HepG2 (cell line): Measurements from ENCODE around the gene C14orf180. TPM values are rescaled to one million over a fixed set of nuclear protein-coding genes. Genes with fewer than 3 reads are reported as not detected.

Experiments
- ATAC-seq: fragments of 200-7000 bp; cut with Tn5 transposase; 3 replicates; pipeline ENCODE4 v1.9.1; 2020; ENCODE audit warnings: mild to moderate bottlenecking, moderate library complexity
- BruUV-seq: library from RNA; stranded (reverse); fragments of 400-500 nt; replicated peaks from 2 replicates; lab custom pipeline; 2021; lab: Mats Ljungman, UMichigan
- CTCF ChIA-PET: fragments of 300-600 bp; formaldehyde crosslinking; extraction: SDS; loops from one replicate; lab custom pipeline; 2021; ENCODE audit warnings: low total read pairs, inconsistent platforms, low intra/inter-chr PET ratio; lab: Yijun Ruan, JAX
- POLR2A ChIA-PET: fragments of 350-600 bp; sonication (Branson Sonifier 250); formaldehyde crosslinking; loops from one replicate; lab custom pipeline; 2020; ENCODE audit warnings: antibody characterized with exemption, inconsistent platforms; lab: Yijun Ruan, JAX
- DNase-seq: peaks from one replicate; pipeline ENCODE4 v3.0.0-alpha.2; 2015; ENCODE audit warnings: low spot score
- FAIRE-seq: peaks from 3 replicates; lab custom pipeline; 2011; peaks lifted over from hg19 to GRCh38; lab: Jason Lieb, UNC
- H2AFZ ChIP-seq: one replicate; pipeline ENCODE4 v1.6.1; 2011; ENCODE audit warnings: low read length, inconsistent platforms
- H3K27ac ChIP-seq: fragments of 300-600 bp; 3 replicates; pipeline ENCODE4 v1.8.0; 2011; ENCODE audit warnings: mixed run types, mild to moderate bottlenecking, mixed read lengths, low read length, inconsistent platforms; ENCODE audit not compliant: insufficient read depth; ENCODE audit errors: extremely low read length
- H3K27me3 ChIP-seq, 2 experiments: fragments of 200-600 bp in 1 of 2; 2 replicates in 1 of 2; 3 replicates in 1 of 2; pipeline versions ENCODE4 v1.6.0 to v1.8.0; 2011; ENCODE audit warnings: low read length in 2 of 2, mild to moderate bottlenecking in 2 of 2, moderate library complexity in 2 of 2, inconsistent platforms in 1 of 2; ENCODE audit not compliant: insufficient read depth in 2 of 2, control insufficient read depth in 1 of 2
- H3K36me3 ChIP-seq, 2 experiments: fragments of 200-600 bp in 1 of 2; replicated peaks in 1 of 2; 2 replicates in 1 of 2; 3 replicates in 1 of 2; pipeline versions ENCODE4 v1.5.1 to v1.8.0; 2011; ENCODE audit warnings: low read length in 2 of 2, inconsistent platforms in 1 of 2; ENCODE audit not compliant: insufficient read depth in 2 of 2, control insufficient read depth in 1 of 2
- H3K4me1 ChIP-seq: 2 replicates; pipeline ENCODE4 v1.5.1; 2012; ENCODE audit warnings: low read length, inconsistent platforms; ENCODE audit not compliant: insufficient read depth
- H3K4me2 ChIP-seq: 2 replicates; pipeline ENCODE4 v1.6.0; 2011; ENCODE audit warnings: low read depth, low read length, inconsistent platforms
- H3K4me3 ChIP-seq, 3 experiments: fragments of 200-600 bp in 1 of 3; sonication (generic), shearing (Covaris generic) in 1 of 3; replicated peaks in 1 of 3; 2 replicates each; pipeline ENCODE4 v1.5.1; 2011 to 2016; ENCODE audit warnings: low read length in 3 of 3, inconsistent platforms in 2 of 3, low read depth in 2 of 3, mild to moderate bottlenecking in 2 of 3, control low read depth in 1 of 3, mixed read lengths in 1 of 3; ENCODE audit not compliant: insufficient read depth in 1 of 3
- H3K79me2 ChIP-seq: one replicate; pipeline ENCODE4 v1.6.1; 2011; ENCODE audit warnings: low read length, inconsistent platforms; ENCODE audit not compliant: insufficient read depth
- H3K9ac ChIP-seq: 2 replicates; pipeline ENCODE4 v1.6.0; 2011; ENCODE audit warnings: mild to moderate bottlenecking, low read depth, low read length, inconsistent platforms; ENCODE audit not compliant: insufficient read depth
- H3K9me3 ChIP-seq: 2 replicates; pipeline ENCODE4 v1.5.1; 2012; ENCODE audit warnings: mild to moderate bottlenecking, low read length
- H4K20me1 ChIP-seq: 2 replicates; pipeline ENCODE4 v1.6.0; 2011; ENCODE audit warnings: inconsistent platforms, mild to moderate bottlenecking, low read length, moderate library complexity; ENCODE audit not compliant: insufficient read depth
- FOXA3 ChIP-seq: IDR thresholded peaks from 2 replicates; pipeline ENCODE4 v1.6.1; 2016; ENCODE audit warnings: missing genetic modification reagents, missing compliant biosample characterization
- KMT2A ChIP-seq: sonication (generic); formaldehyde crosslinking; IDR thresholded peaks from 2 replicates; pipeline ENCODE4 v1.4.0; 2020; ENCODE audit warnings: missing genetic modification reagents
- NFAT5 ChIP-seq: sonication (generic); formaldehyde crosslinking; IDR thresholded peaks from 2 replicates; pipeline ENCODE4 v1.4.0; 2020; ENCODE audit warnings: missing genetic modification reagents
- ZNF333 ChIP-seq: sonication (generic); formaldehyde crosslinking; IDR thresholded peaks from 2 replicates; pipeline ENCODE4 v1.4.0; 2020; ENCODE audit warnings: mild to moderate bottlenecking, missing genetic modification reagents, borderline replicate concordance
- WGBS: methylation state at CpG from one replicate; pipeline ENCODE4 v1.1.6; 2017; ENCODE audit warnings: low lambda C conversion rate; 5-methylcytosine and 5-hydroxymethylcytosine counted together
- in situ Hi-C: cut with HindIII; loops from 2 replicates; pipeline ENCODE4 v1.10.0; 2017; ENCODE audit warnings: low pct_unique_long_range_greater_than_20kb; ENCODE audit not compliant: extremely low pct_ligation_motif_present
- intact Hi-C: fragments of 100-400 bp; cut with micrococcal nuclease; formaldehyde crosslinking; loops from one replicate; pipeline ENCODE4 v1.10.0; 2022; ENCODE audit not compliant: unreplicated experiment
- polyA plus RNA-seq, 8 experiments: library from polyadenylated mRNA; depleted of rRNA in 3 of 8; stranded (reverse) in 7 of 8; unstranded in 1 of 8; fragments of >200 nt; fragmentation: Illumina TruSeq in 4 of 8; extraction: Trizol in 4 of 8; gene quantifications; 2 replicates each; pipeline versions ENCODE4 v1.2.1 to v1.2.3, GENCODE V29; 2011 to 2016; ENCODE audit warnings: low read depth in 4 of 8, missing spikeins in 1 of 8, mixed read lengths in 1 of 8; ENCODE audit not compliant: insufficient read depth in 1 of 8
- total RNA-seq, 5 experiments: library from RNA; depleted of rRNA; stranded (reverse); fragments of >200 nt; fragmentation: Illumina TruSeq; extraction: Trizol; gene quantifications; 2 replicates each; pipeline ENCODE4 v1.2.3, GENCODE V29; 2016; ENCODE audit warnings: low read depth in 1 of 5
- TF ChIP-seq, protein P1 (sequence below): sonication (generic); formaldehyde crosslinking; IDR thresholded peaks from 2 replicates; pipeline ENCODE4 v1.9.0; 2021; ENCODE audit warnings: mild to moderate bottlenecking, missing genetic modification reagents
- TF ChIP-seq, protein P2 (sequence below): IDR thresholded peaks from 2 replicates; pipeline ENCODE4 v1.6.1; 2016; ENCODE audit warnings: missing compliant biosample characterization, missing genetic modification reagents, borderline replicate concordance
- TF ChIP-seq, protein P3 (sequence below): sonication (generic); formaldehyde crosslinking; IDR thresholded peaks from 2 replicates; pipeline ENCODE4 v1.8.0; 2022; ENCODE audit warnings: mild to moderate bottlenecking, missing genetic modification reagents

The C14orf180 gene
- total and polyA plus RNA-seq, 2 of the 13 experiments (the other 11 are each of a cell fraction or from before 2014, with no cell fraction given) = not detected

DNA sequence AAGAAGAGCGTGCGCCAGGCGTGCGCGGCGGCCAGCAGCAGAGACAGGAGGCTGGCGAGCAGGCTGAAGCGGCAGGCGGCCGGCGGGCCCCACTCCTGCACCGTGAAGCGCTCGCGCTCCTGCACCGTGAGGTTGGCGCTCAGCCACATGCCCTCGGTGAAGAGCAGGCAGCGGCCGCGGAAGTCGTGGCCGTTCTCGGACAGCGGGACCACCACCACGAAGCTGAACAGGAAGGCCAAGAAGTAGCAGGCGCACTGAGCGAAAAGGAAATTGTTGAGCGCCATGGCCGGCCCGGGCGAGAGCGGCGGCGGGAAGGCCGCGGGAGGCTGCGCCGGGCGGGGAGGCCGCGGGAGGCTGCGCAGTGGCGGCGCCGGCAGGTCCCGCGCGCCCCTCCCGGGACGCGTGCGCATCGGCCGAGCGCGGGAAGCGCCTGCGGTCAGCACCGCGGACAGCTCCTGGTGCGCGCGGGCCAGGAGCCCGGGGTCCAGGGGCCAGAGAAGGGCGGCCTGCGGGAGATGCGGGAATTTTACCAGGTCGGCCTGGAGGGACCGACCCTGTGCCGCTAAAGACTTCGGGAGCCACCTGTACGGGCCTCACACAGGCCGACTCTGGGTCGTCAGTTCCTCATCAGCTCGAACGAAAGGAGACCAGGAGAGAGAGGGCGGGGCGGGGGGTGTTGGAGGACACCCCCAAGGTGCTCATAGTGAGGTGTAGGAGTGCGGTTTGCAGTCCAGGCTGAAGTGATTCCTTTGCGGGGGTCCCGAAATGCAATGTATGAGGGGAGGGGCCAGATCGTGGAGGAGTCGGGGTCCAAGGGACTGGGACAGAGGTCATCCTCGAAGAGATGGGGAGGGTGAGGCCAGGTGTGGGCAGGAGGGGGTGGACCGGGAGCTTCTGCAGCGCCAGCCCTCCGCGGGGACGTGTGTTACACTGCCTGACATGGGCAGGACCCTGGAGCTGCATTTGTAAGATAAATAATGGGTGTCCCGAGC, 25.2 kb downstream of the C14orf180 start, which contains the start of gene TMEM179:
TSS of gene TMEM179 (minus strand) at position 315 of the 992 bp plus-strand sequence. CDS start at position 284, 31 bp downstream.
- Histone ChIP-seq H3K4me3 (no peak within 1 kb of the TSS; a peak in 1 of 6 replicates), H3K27ac (no peak within 1 kb of the TSS), H3K4me2 (no peak within 1 kb of the TSS), H3K9me3 (no peaks in the 10 kb centered on the region), H3K79me2 (no peaks in the 10 kb centered on the region), H3K36me3 (no peaks in the 10 kb centered on the region), H3K9ac (no peak within 1 kb of the TSS), H3K27me3 (peaks cover 3 to 29% of the 10 kb centered on the region in 2 experiments; a peak in 3 of 5 replicates), H3K4me1 (no peaks in the 10 kb centered on the region), H2AFZ (no peak within 1 kb of the TSS), H4K20me1 (no peaks in the 10 kb centered on the region)
- ChIA-PET CTCF (no interaction called here), POLR2A (no interaction called here)
- ATAC-seq = peak; percentile 82
- in situ Hi-C loops (no loop called here), intact Hi-C loops (no loop called here)
- BruUV-seq = no TSS peak
- DNase-seq = peak; percentile 7
- no peak for FAIRE-seq
- WGBS = 33% methylated on average over 32 of the region's 91 CpGs
- TF ChIP-seq, protein P1, sequence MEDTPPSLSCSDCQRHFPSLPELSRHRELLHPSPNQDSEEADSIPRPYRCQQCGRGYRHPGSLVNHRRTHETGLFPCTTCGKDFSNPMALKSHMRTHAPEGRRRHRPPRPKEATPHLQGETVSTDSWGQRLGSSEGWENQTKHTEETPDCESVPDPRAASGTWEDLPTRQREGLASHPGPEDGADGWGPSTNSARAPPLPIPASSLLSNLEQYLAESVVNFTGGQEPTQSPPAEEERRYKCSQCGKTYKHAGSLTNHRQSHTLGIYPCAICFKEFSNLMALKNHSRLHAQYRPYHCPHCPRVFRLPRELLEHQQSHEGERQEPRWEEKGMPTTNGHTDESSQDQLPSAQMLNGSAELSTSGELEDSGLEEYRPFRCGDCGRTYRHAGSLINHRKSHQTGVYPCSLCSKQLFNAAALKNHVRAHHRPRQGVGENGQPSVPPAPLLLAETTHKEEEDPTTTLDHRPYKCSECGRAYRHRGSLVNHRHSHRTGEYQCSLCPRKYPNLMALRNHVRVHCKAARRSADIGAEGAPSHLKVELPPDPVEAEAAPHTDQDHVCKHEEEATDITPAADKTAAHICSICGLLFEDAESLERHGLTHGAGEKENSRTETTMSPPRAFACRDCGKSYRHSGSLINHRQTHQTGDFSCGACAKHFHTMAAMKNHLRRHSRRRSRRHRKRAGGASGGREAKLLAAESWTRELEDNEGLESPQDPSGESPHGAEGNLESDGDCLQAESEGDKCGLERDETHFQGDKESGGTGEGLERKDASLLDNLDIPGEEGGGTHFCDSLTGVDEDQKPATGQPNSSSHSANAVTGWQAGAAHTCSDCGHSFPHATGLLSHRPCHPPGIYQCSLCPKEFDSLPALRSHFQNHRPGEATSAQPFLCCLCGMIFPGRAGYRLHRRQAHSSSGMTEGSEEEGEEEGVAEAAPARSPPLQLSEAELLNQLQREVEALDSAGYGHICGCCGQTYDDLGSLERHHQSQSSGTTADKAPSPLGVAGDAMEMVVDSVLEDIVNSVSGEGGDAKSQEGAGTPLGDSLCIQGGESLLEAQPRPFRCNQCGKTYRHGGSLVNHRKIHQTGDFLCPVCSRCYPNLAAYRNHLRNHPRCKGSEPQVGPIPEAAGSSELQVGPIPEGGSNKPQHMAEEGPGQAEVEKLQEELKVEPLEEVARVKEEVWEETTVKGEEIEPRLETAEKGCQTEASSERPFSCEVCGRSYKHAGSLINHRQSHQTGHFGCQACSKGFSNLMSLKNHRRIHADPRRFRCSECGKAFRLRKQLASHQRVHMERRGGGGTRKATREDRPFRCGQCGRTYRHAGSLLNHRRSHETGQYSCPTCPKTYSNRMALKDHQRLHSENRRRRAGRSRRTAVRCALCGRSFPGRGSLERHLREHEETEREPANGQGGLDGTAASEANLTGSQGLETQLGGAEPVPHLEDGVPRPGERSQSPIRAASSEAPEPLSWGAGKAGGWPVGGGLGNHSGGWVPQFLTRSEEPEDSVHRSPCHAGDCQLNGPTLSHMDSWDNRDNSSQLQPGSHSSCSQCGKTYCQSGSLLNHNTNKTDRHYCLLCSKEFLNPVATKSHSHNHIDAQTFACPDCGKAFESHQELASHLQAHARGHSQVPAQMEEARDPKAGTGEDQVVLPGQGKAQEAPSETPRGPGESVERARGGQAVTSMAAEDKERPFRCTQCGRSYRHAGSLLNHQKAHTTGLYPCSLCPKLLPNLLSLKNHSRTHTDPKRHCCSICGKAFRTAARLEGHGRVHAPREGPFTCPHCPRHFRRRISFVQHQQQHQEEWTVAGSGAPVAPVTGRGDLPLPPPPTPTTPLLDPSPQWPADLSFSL (CRISPR knock-in tag) = no peak
- TF ChIP-seq ZNF333 (no peak), NFAT5 (CRISPR knock-in tag) (peak; percentile 85; the same call in 1 of the 2 replicates), FOXA3 (no peak), KMT2A (CRISPR knock-in tag) (no peak)
- TF ChIP-seq, protein P2, sequence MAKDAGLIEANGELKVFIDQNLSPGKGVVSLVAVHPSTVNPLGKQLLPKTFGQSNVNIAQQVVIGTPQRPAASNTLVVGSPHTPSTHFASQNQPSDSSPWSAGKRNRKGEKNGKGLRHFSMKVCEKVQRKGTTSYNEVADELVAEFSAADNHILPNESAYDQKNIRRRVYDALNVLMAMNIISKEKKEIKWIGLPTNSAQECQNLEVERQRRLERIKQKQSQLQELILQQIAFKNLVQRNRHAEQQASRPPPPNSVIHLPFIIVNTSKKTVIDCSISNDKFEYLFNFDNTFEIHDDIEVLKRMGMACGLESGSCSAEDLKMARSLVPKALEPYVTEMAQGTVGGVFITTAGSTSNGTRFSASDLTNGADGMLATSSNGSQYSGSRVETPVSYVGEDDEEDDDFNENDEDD (CRISPR knock-in tag) = peak; percentile 75; the same call in 1 of the 2 replicates
- TF ChIP-seq, protein P3, sequence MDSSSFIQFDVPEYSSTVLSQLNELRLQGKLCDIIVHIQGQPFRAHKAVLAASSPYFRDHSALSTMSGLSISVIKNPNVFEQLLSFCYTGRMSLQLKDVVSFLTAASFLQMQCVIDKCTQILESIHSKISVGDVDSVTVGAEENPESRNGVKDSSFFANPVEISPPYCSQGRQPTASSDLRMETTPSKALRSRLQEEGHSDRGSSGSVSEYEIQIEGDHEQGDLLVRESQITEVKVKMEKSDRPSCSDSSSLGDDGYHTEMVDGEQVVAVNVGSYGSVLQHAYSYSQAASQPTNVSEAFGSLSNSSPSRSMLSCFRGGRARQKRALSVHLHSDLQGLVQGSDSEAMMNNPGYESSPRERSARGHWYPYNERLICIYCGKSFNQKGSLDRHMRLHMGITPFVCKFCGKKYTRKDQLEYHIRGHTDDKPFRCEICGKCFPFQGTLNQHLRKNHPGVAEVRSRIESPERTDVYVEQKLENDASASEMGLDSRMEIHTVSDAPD (CRISPR knock-in tag) = no peak
